DMS 273 treated with DMSO at 0.1 percent for 48 hours (cell line): ENCODE measurements around the gene HEMK1.

Experiments used
- DNase-seq: peaks from one replicate; lab custom pipeline; 2025; lab: John Stamatoyannopoulos, UW

The HEMK1 gene

GRCh38 chr3:50602595-50603191 is 33.4 kb downstream of the HEMK1 start:
- DNase-seq: no peak

GRCh38 chr3:50603261-50604109 is 34.2 kb downstream of the HEMK1 start:
- no peak for DNase-seq

GRCh38 chr3:50604110-50604621 is 34.8 kb downstream of the HEMK1 start:
- no peak for DNase-seq

- DNase-seq: no peak
Measured at GRCh38 chr3:50604628-50605588, 35.6 kb downstream of the HEMK1 start.

- DNase-seq: no peak
Measured at GRCh38 chr3:50605901-50606326, 36.6 kb downstream of the HEMK1 start.

GRCh38 chr3:50606596-50606995 is 37.3 kb downstream of the HEMK1 start:
- DNase-seq: no peak

GRCh38 chr3:50607271-50608091 is 38.2 kb downstream of the HEMK1 start:
- DNase-seq: no peak

GRCh38 chr3:50608278-50608677 is 39.0 kb downstream of the HEMK1 start:
- DNase-seq: no peak

- DNase-seq: no peak
Measured at GRCh38 chr3:50609071-50609762, 39.9 kb downstream of the HEMK1 start.

GRCh38 chr3:50609763-50610085 is 40.4 kb downstream of the HEMK1 start:
- no peak for DNase-seq

GRCh38 chr3:50610181-50610971 is 41.1 kb downstream of the HEMK1 start:
- DNase-seq: no peak

GRCh38 chr3:50610992-50611463 is 41.7 kb downstream of the HEMK1 start:
- DNase-seq: no peak

- DNase-seq: peak; percentile 89
Measured at GRCh38 chr3:50611464-50612233, 42.3 kb downstream of the HEMK1 start, which contains the start of gene CISH. CISH (minus strand) TSS chr3:50611774; CDS start chr3:50611650, 124 bp downstream.

GRCh38 chr3:50612234-50612882 is 43.0 kb downstream of the HEMK1 start:
- DNase-seq: no peak

- DNase-seq: no peak
Measured at GRCh38 chr3:50612970-50613846, 43.9 kb downstream of the HEMK1 start.

- no peak for DNase-seq
Measured at GRCh38 chr3:50615190-50615589, 45.9 kb downstream of the HEMK1 start.

GRCh38 chr3:50616003-50616769 is 46.9 kb downstream of the HEMK1 start:
- DNase-seq: peak; percentile 60
